ENCODE measurements around the gene ANKRD55. TPM values are rescaled to one million over a fixed set of nuclear protein-coding genes. Genes with fewer than 3 reads are reported as not detected.
"Not testable (repeated sequence)": the region's sequence is repeated elsewhere in the genome, so short reads cannot be mapped to it uniquely, and the experiment has no call there.

ANKRD55 gene
- total RNA-seq, 4 donors from 2014 or later: 0.23 TPM; not detected in 3

GRCh38 chr5:56159521-56159947, 73.6 kb downstream of the ANKRD55 start:
- Histone ChIP-seq H3K27ac (no peak overlapping the region), H3K36me3 (no peaks in the 10 kb centered on the region), H3K27me3 (no peaks in the 10 kb centered on the region), H3K9me3 (no peaks in the 10 kb centered on the region), H3K4me3 (no peak overlapping the region), H3K4me1 (peaks cover 5% of the 10 kb centered on the region)
- no peak for DNase-seq (ENCODE audit: low spot score in 2 of 2)
- TF ChIP-seq POLR2AphosphoS5 (IDR thresholded peaks at IDR 0.05) (no peak), POLR2A (IDR thresholded peaks at IDR 0.05) (no peak), EP300 (IDR thresholded peaks at IDR 0.05) (no peak), CTCF (IDR thresholded peaks at IDR 0.05) (no peak)
- WGBS: 83% methylated on average over 7 of the region's 7 CpGs

GRCh38 chr5:56158331-56158960, 74.7 kb downstream of the ANKRD55 start:
- 91% methylated on average over 4 of the region's 4 CpGs for WGBS
- DNase-seq (ENCODE audit: low spot score in 2 of 2): no peak
- H3K4me3 ChIP-seq: no peak overlapping the region
- H3K36me3 ChIP-seq: no peaks in the 10 kb centered on the region
- peaks cover 6% of the 10 kb centered on the region for H3K4me1 ChIP-seq
- TF ChIP-seq EP300 (IDR thresholded peaks at IDR 0.05): no peak
- no peak overlapping the region for H3K27ac ChIP-seq
- H3K9me3 ChIP-seq: no peaks in the 10 kb centered on the region
- H3K27me3 ChIP-seq: no peaks in the 10 kb centered on the region

- H3K27me3 ChIP-seq; H3K4me3 ChIP-seq; H3K27ac ChIP-seq; DNase-seq (ENCODE audit: low spot score in 2 of 2); H3K36me3 ChIP-seq; H3K4me1 ChIP-seq; H3K9me3 ChIP-seq: not testable (repeated sequence)
- WGBS: 93% methylated on average over 5 of the region's 5 CpGs
These were observed 75.9 kb downstream of the ANKRD55 start for GRCh38 chr5:56157191-56157621.

GRCh38 chr5:56156585-56157190, 76.4 kb downstream of the ANKRD55 start:
- DNase-seq (ENCODE audit: low spot score in 2 of 2); H3K4me1 ChIP-seq; H3K9me3 ChIP-seq; H3K36me3 ChIP-seq; H3K27me3 ChIP-seq; H3K4me3 ChIP-seq; H3K27ac ChIP-seq: not testable (repeated sequence)
- 77% methylated on average over 6 of the region's 6 CpGs for WGBS

- 78% methylated on average over 4 of the region's 4 CpGs for WGBS
These were observed 77.0 kb downstream of the ANKRD55 start for GRCh38 chr5:56155992-56156584.

GRCh38 chr5:56154732-56155484, 78.2 kb downstream of the ANKRD55 start:
- Histone ChIP-seq H3K4me3 (no peak overlapping the region), H3K9me3 (no peaks in the 10 kb centered on the region), H3K36me3 (no peaks in the 10 kb centered on the region), H3K27me3 (no peaks in the 10 kb centered on the region), H3K27ac (no peak overlapping the region), H3K4me1 (peaks cover 10% of the 10 kb centered on the region)
- no peak for TF ChIP-seq POLR2AphosphoS5 (IDR thresholded peaks at IDR 0.05)
- TF ChIP-seq POLR2A (IDR thresholded peaks at IDR 0.05): no peak
- TF ChIP-seq CTCF (IDR thresholded peaks at IDR 0.05): no peak
- TF ChIP-seq EP300 (IDR thresholded peaks at IDR 0.05): no peak
- no peak for DNase-seq (ENCODE audit: low spot score in 2 of 2)
- 78% methylated on average over 9 of the region's 9 CpGs for WGBS

More at GRCh38 chr5:56155992-56156584, 77.0 kb downstream of the ANKRD55 start:
- H3K27ac ChIP-seq: no peak overlapping the region
- H3K4me1 ChIP-seq: peaks cover 10% of the 10 kb centered on the region
- no peak for DNase-seq (ENCODE audit: low spot score in 2 of 2)
- H3K4me3 ChIP-seq: no peak overlapping the region
- no peaks in the 10 kb centered on the region for H3K27me3 ChIP-seq
- H3K36me3 ChIP-seq: no peaks in the 10 kb centered on the region
- no peaks in the 10 kb centered on the region for H3K9me3 ChIP-seq
- TF ChIP-seq POLR2A (IDR thresholded peaks at IDR 0.05) (no peak), POLR2AphosphoS5 (IDR thresholded peaks at IDR 0.05) (no peak), CTCF (IDR thresholded peaks at IDR 0.05) (no peak), EP300 (IDR thresholded peaks at IDR 0.05) (no peak)

Data from suprapubic skin (tissue), 4 donors.